Amygdala (tissue), 56 donors: ENCODE results near the gene SCYL3.
A peak's percentile ranks its signal among the peaks of the same experiment; 100 is the strongest.
"Not testable (repeated sequence)": the region's sequence is repeated elsewhere in the genome, so short reads cannot be mapped to it uniquely, and the experiment has no call there.

Source experiments
- DNase-seq, 56 donors: peaks; one replicate each; lab custom pipeline; 2025; lab: John Stamatoyannopoulos, UW

Gene SCYL3

GRCh38 chr1:169893645-169894423, at the start of gene SCYL3:
Gene SCYL3 (minus strand): TSS chr1:169893896. CDS start chr1:169888840, 5,056 bp downstream.
- peak; percentile 69 to 98 (median 94) for DNase-seq

- no peak for DNase-seq
Observed at GRCh38 chr1:169941982-169942830, 48.5 kb upstream of the SCYL3 start.

GRCh38 chr1:169933984-169934725, 40.5 kb upstream of the SCYL3 start:
- DNase-seq, result no peak

- no peak for DNase-seq
Observed at GRCh38 chr1:169931795-169932231, 38.1 kb upstream of the SCYL3 start.

- no peak for DNase-seq
Observed at GRCh38 chr1:169929210-169929526, 35.5 kb upstream of the SCYL3 start.

GRCh38 chr1:169928438-169929209, 34.9 kb upstream of the SCYL3 start:
- DNase-seq, result peak in 1 of 56 donors; percentile 4

- no peak for DNase-seq
Observed at GRCh38 chr1:169925505-169926482, 32.1 kb upstream of the SCYL3 start.

GRCh38 chr1:169924829-169925228, 31.1 kb upstream of the SCYL3 start:
- no peak for DNase-seq

GRCh38 chr1:169924063-169924462, 30.4 kb upstream of the SCYL3 start:
- DNase-seq, result no peak

- no peak for DNase-seq
Observed at GRCh38 chr1:169921080-169921479, 27.4 kb upstream of the SCYL3 start.

GRCh38 chr1:169918927-169919326, 25.2 kb upstream of the SCYL3 start:
- no peak for DNase-seq

GRCh38 chr1:169918220-169918619, 24.5 kb upstream of the SCYL3 start:
- DNase-seq, result not testable (repeated sequence)

- peak in 1 of 56 donors; percentile 5 for DNase-seq
Observed at GRCh38 chr1:169915150-169915549, 21.5 kb upstream of the SCYL3 start.

GRCh38 chr1:169914531-169914930, 20.8 kb upstream of the SCYL3 start:
- DNase-seq, result no peak

- no peak for DNase-seq
Observed at GRCh38 chr1:169909499-169909898, 15.8 kb upstream of the SCYL3 start.

- no peak for DNase-seq
Observed at GRCh38 chr1:169906938-169907337, 13.2 kb upstream of the SCYL3 start.

- DNase-seq, result no peak
Observed at GRCh38 chr1:169904834-169905233, 11.1 kb upstream of the SCYL3 start.

- no peak for DNase-seq
Observed at GRCh38 chr1:169902751-169903150, 9.1 kb upstream of the SCYL3 start.

GRCh38 chr1:169901115-169901514, 7.4 kb upstream of the SCYL3 start:
- no peak for DNase-seq
